K562 (cell line): ENCODE data around the gene NR2F6. TPM values are rescaled to one million over a fixed set of nuclear protein-coding genes. Genes with fewer than 3 reads are reported as not detected.

Experiments used
- AFF4 ChIP-seq: sonication (generic); formaldehyde crosslinking; IDR thresholded peaks from 2 replicates; pipeline ENCODE4 v1.8.0; 2023; ENCODE audit warnings: mild to moderate bottlenecking, missing genetic modification reagents
- ATF7 ChIP-seq: fragments of 450-650 bp; IDR thresholded peaks from 2 replicates; pipeline ENCODE4 v1.7.1; 2014; ENCODE audit warnings: mild to moderate bottlenecking, moderate library complexity
- BCLAF1 ChIP-seq, 2 experiments: fragments of 450-650 bp in 1 of 2; IDR thresholded peaks; 2 replicates each; pipeline ENCODE4 v1.6.1; 2011 to 2017; ENCODE audit warnings: low read depth in 2 of 2, antibody characterized with exemption in 1 of 2, borderline replicate concordance in 1 of 2, low read length in 1 of 2, mild to moderate bottlenecking in 1 of 2, mixed read lengths in 1 of 2; ENCODE audit not compliant: control insufficient read depth in 1 of 2
- BRD4 ChIP-seq: fragments of 200-600 bp; sonication (generic); IDR thresholded peaks from 2 replicates; pipeline ENCODE4 v1.6.1; 2017; ENCODE audit warnings: inconsistent platforms
- ELF1 ChIP-seq: fragments of 200-800 bp; sonication (Bioruptor generic); IDR thresholded peaks from 2 replicates; pipeline ENCODE4 v1.6.1; 2016; ENCODE audit warnings: missing genetic modification characterization, missing compliant biosample characterization
- FIP1L1 ChIP-seq: fragments of 200-400 bp; formaldehyde crosslinking; IDR thresholded peaks from 2 replicates; pipeline ENCODE4 v1.6.1; 2018; ENCODE audit warnings: mild to moderate bottlenecking, low read depth, low read length; ENCODE audit not compliant: poor library complexity, severe bottlenecking
- HCFC1 ChIP-seq: IDR thresholded peaks from 2 replicates; pipeline ENCODE4 v1.6.1; 2012; ENCODE audit warnings: low read depth, low read length, improper control_type of control experiment
- KLF13 ChIP-seq: fragments of 450-650 bp; IDR thresholded peaks from 2 replicates; pipeline ENCODE4 v1.6.1; 2016; ENCODE audit warnings: missing genetic modification characterization, low read depth, mild to moderate bottlenecking, missing compliant biosample characterization, moderate library complexity, borderline replicate concordance
- MLLT1 ChIP-seq, 2 experiments: fragments of 450-650 bp; IDR thresholded peaks; 2 replicates each; pipeline ENCODE4 v1.6.1; 2016
- NCOR1 ChIP-seq: fragments of 450-650 bp; IDR thresholded peaks from 2 replicates; pipeline ENCODE4 v1.6.1; 2016; ENCODE audit warnings: mild to moderate bottlenecking, moderate library complexity
- RBFOX2 ChIP-seq: fragments of 200-400 bp; formaldehyde crosslinking; IDR thresholded peaks from 2 replicates; pipeline ENCODE4 v1.6.1; 2017; ENCODE audit warnings: low read depth, mild to moderate bottlenecking, low read length, moderate library complexity
- RBM25 ChIP-seq: fragments of 200-400 bp; formaldehyde crosslinking; IDR thresholded peaks from 2 replicates; pipeline ENCODE4 v1.6.1; 2018; ENCODE audit warnings: low read length, low read depth, moderate library complexity; ENCODE audit not compliant: severe bottlenecking
- RCOR1 ChIP-seq, 2 experiments: IDR thresholded peaks; 2 replicates each; pipeline ENCODE4 v1.6.1; 2012; ENCODE audit warnings: low read depth in 2 of 2, low read length in 2 of 2, borderline replicate concordance in 1 of 2, improper control_type of control experiment in 1 of 2
- RUNX1 ChIP-seq: sonication (generic); IDR thresholded peaks from 2 replicates; pipeline ENCODE4 v1.6.1; 2016; ENCODE audit warnings: antibody characterized with exemption, low read depth
- TBP ChIP-seq: optimal IDR thresholded peaks from 2 replicates; pipeline ENCODE3; 2011; ENCODE audit warnings: low read depth, low read length, improper control_type of control experiment
- XRCC5 ChIP-seq: fragments of 200-400 bp; formaldehyde crosslinking; IDR thresholded peaks from 2 replicates; pipeline ENCODE4 v1.6.1; 2017; ENCODE audit warnings: low read depth, mild to moderate bottlenecking, low read length
- polyA plus RNA-seq, 8 experiments: library from polyadenylated mRNA; depleted of rRNA in 4 of 8; stranded (reverse) in 5 of 8; unstranded in 3 of 8; fragments of >200 nt; fragmentation: Nextera tagmentation in 2 of 8; fragmentation: Illumina TruSeq in 1 of 8; extraction: Ambion mirVana in 2 of 8; extraction: Trizol in 1 of 8; gene quantifications; 2 replicates each; pipeline versions ENCODE4 v1.2.1 to v1.2.3, GENCODE V29; 2011 to 2014; ENCODE audit warnings: inconsistent platforms in 1 of 8, missing spikeins in 1 of 8
- total RNA-seq, 7 experiments: library from RNA; depleted of rRNA in 6 of 7; stranded (reverse); fragments of >200 nt in 6 of 7; fragmentation: Illumina TruSeq in 2 of 7; extraction: Trizol in 2 of 7; gene quantifications; 2 replicates each; pipeline versions ENCODE4 v1.2.1 to v1.2.3, GENCODE V29; 2011 to 2021; ENCODE audit warnings: low replicate concordance in 1 of 7

NR2F6 gene
- total and polyA plus RNA-seq, 9 of the 15 experiments (the other 6 are each of a cell fraction or from before 2014, with no cell fraction given): 0.76 to 97.5 (median 18.8) TPM

- TF ChIP-seq TBP (peak; percentile 84), RUNX1 (0 out of 2 replicates have a peak, but pooled peaks have one; percentile 61), BRD4 (no peak), NCOR1 (peak; percentile 48; the same call in 1 of the 2 replicates), HCFC1 (peak; percentile 31), RBM25 (peak; percentile 41), KLF13 (tag) (0 out of 2 replicates have a peak, but pooled peaks have one; percentile 11), RCOR1 (IDR thresholded peaks at IDR 0.05; ENCODE audit: borderline replicate concordance in 1 of 2, low read depth in 2 of 2, low read length in 2 of 2) (0 out of 4 replicates have a peak, but pooled peaks have one; percentile 6 to 32), FIP1L1 (peak; percentile 61), ELF1 (peak; percentile 61; the same call in 1 of the 2 replicates), RBFOX2 (peak; percentile 97), AFF4 (CRISPR knock-in tag) (peak; percentile 86), ATF7 (peak; percentile 93), XRCC5 (0 out of 2 replicates have a peak, but pooled peaks have one; percentile 33), BCLAF1 (IDR thresholded peaks at IDR 0.05; ENCODE audit: borderline replicate concordance in 1 of 2, control insufficient read depth in 1 of 2, low read depth in 2 of 2, low read length in 1 of 2) (no peak), MLLT1 (IDR thresholded peaks at IDR 0.05) (no peak)
Measured at GRCh38 chr19:17226002-17226933, 19.5 kb downstream of the NR2F6 start, which contains the start of gene OCEL1 (continued).
